ENCODE measurements around the gene URM1.

- TF ChIP-seq POLR2AphosphoS5 (IDR thresholded peaks at IDR 0.05) (no peak), POLR2A (IDR thresholded peaks at IDR 0.05) (no peak)
These were observed 35.7 kb downstream of the URM1 start for GRCh38 chr9:128406848-128407391.
